ENCODE data around the gene PUDP. TPM values are rescaled to one million over a fixed set of nuclear protein-coding genes. Genes with fewer than 3 reads are reported as not detected.
"Not testable (repeated sequence)": the region's sequence is repeated elsewhere in the genome, so short reads cannot be mapped to it uniquely, and the experiment has no call there.

Gene PUDP
- total and polyA plus RNA-seq, 2 experiments from 2014 or later = 4.0 to 11.6 TPM

GRCh38 chrX:7021991-7022390, 126.0 kb downstream of the PUDP start:
- no peak overlapping the region for H3K9ac ChIP-seq
- H3K36me3 ChIP-seq (ENCODE audit: low read depth) = no peaks in the 10 kb centered on the region
- no peaks in the 10 kb centered on the region for H3K9me3 ChIP-seq (ENCODE audit: low read depth)
- no peaks in the 10 kb centered on the region for H3K9me2 ChIP-seq (ENCODE audit: insufficient read depth)
- no peaks in the 10 kb centered on the region for H4K20me1 ChIP-seq (ENCODE audit: insufficient read depth)
- H3K4me1 ChIP-seq (ENCODE audit: insufficient read depth) = no peaks in the 10 kb centered on the region
- no peaks in the 10 kb centered on the region for H3K27me3 ChIP-seq (replicated peaks; ENCODE audit: insufficient read depth)
- DNase-seq = no peak
- H3K4me3 ChIP-seq = no peak overlapping the region
- no peaks in the 10 kb centered on the region for H3F3A ChIP-seq (ENCODE audit: insufficient read depth)
- H3K4me2 ChIP-seq (ENCODE audit: unreplicated experiment) = no peak overlapping the region
- H2AFZ ChIP-seq = no peak overlapping the region
- TF ChIP-seq EZH2 (IDR thresholded peaks at IDR 0.05; ENCODE audit: insufficient read depth, poor library complexity, severe bottlenecking) = no peak
- TF ChIP-seq EZH2phosphoT487 (IDR thresholded peaks at IDR 0.05; ENCODE audit: insufficient read depth, low read depth) = no peak
- WGBS, 2 experiments (ENCODE audit: low coverage in 1 of 2, low lambda C conversion rate in 2 of 2, missing lambda C conversion rate in 2 of 2) = 86 to 90% methylated on average over 4 of the region's 4 CpGs
- in situ Hi-C loops (cut with MboI) = no loop called here
- no peaks in the 10 kb centered on the region for H3K79me2 ChIP-seq (ENCODE audit: insufficient read depth)
- no peak overlapping the region for H3K27ac ChIP-seq

- Histone ChIP-seq H3F3A (ENCODE audit: insufficient read depth) (no peaks in the 10 kb centered on the region), H3K27me3 (replicated peaks; ENCODE audit: insufficient read depth) (no peaks in the 10 kb centered on the region), H4K20me1 (ENCODE audit: insufficient read depth) (no peaks in the 10 kb centered on the region), H2AFZ (no peak overlapping the region), H3K36me3 (ENCODE audit: low read depth) (no peaks in the 10 kb centered on the region), H3K9me3 (ENCODE audit: low read depth) (no peaks in the 10 kb centered on the region), H3K9ac (no peak overlapping the region), H3K4me1 (ENCODE audit: insufficient read depth) (no peaks in the 10 kb centered on the region), H3K4me2 (ENCODE audit: unreplicated experiment) (no peak overlapping the region), H3K9me2 (ENCODE audit: insufficient read depth) (no peaks in the 10 kb centered on the region), H3K79me2 (ENCODE audit: insufficient read depth) (no peaks in the 10 kb centered on the region), H3K27ac (no peak overlapping the region), H3K4me3 (no peak overlapping the region)
- DNase-seq = peak; percentile 26
- 20 to 38% methylated on average over 1 to 3 of the region's 3 CpGs for WGBS, 2 experiments (ENCODE audit: low coverage in 1 of 2, low lambda C conversion rate in 2 of 2, missing lambda C conversion rate in 2 of 2)
- in situ Hi-C loops (cut with MboI) = no loop called here
- TF ChIP-seq EZH2phosphoT487 (IDR thresholded peaks at IDR 0.05; ENCODE audit: insufficient read depth, low read depth) = no peak
- no peak for TF ChIP-seq EZH2 (IDR thresholded peaks at IDR 0.05; ENCODE audit: insufficient read depth, poor library complexity, severe bottlenecking)
These were observed 128.4 kb downstream of the PUDP start for GRCh38 chrX:7019555-7019954.

GRCh38 chrX:7012262-7012834, 135.6 kb downstream of the PUDP start:
- H3K27ac ChIP-seq; H2AFZ ChIP-seq; H3K9ac ChIP-seq; H3K4me1 ChIP-seq (ENCODE audit: insufficient read depth); H3K9me2 ChIP-seq (ENCODE audit: insufficient read depth); H3K79me2 ChIP-seq (ENCODE audit: insufficient read depth); H3K4me3 ChIP-seq; H3K4me2 ChIP-seq (ENCODE audit: unreplicated experiment); H3K9me3 ChIP-seq (ENCODE audit: low read depth); in situ Hi-C loops (cut with MboI); H3K27me3 ChIP-seq (replicated peaks; ENCODE audit: insufficient read depth); H4K20me1 ChIP-seq (ENCODE audit: insufficient read depth); H3K36me3 ChIP-seq (ENCODE audit: low read depth); H3F3A ChIP-seq (ENCODE audit: insufficient read depth): not testable (repeated sequence)
- whole genome bisulfite sequencing, 2 experiments (ENCODE audit: low coverage in 1 of 2, low lambda C conversion rate in 2 of 2, missing lambda C conversion rate in 2 of 2) = 38 to 47% methylated on average over 7 to 8 of the region's 8 CpGs
- peak; percentile 48 for DNase-seq

GRCh38 chrX:7010897-7011296, 137.1 kb downstream of the PUDP start:
- H3K79me2 ChIP-seq (ENCODE audit: insufficient read depth); H3K9me3 ChIP-seq (ENCODE audit: low read depth); H3K36me3 ChIP-seq (ENCODE audit: low read depth); H3K4me2 ChIP-seq (ENCODE audit: unreplicated experiment); H3K4me3 ChIP-seq; in situ Hi-C loops (cut with MboI); H3K4me1 ChIP-seq (ENCODE audit: insufficient read depth); H3K27ac ChIP-seq; H3K27me3 ChIP-seq (replicated peaks; ENCODE audit: insufficient read depth); H3K9ac ChIP-seq; H3F3A ChIP-seq (ENCODE audit: insufficient read depth); H4K20me1 ChIP-seq (ENCODE audit: insufficient read depth); H3K9me2 ChIP-seq (ENCODE audit: insufficient read depth); H2AFZ ChIP-seq; DNase-seq: not testable (repeated sequence)
- WGBS, 2 experiments (ENCODE audit: low coverage in 1 of 2, low lambda C conversion rate in 2 of 2, missing lambda C conversion rate in 2 of 2) = 72 to 73% methylated on average over 4 of the region's 4 CpGs

GRCh38 chrX:7007328-7007727, 140.6 kb downstream of the PUDP start:
- H2AFZ ChIP-seq; H3K36me3 ChIP-seq (ENCODE audit: low read depth); H3K4me1 ChIP-seq (ENCODE audit: insufficient read depth); H3K9ac ChIP-seq; H3K4me2 ChIP-seq (ENCODE audit: unreplicated experiment); H4K20me1 ChIP-seq (ENCODE audit: insufficient read depth); H3K27me3 ChIP-seq (replicated peaks; ENCODE audit: insufficient read depth); H3K9me2 ChIP-seq (ENCODE audit: insufficient read depth); DNase-seq; H3K9me3 ChIP-seq (ENCODE audit: low read depth); in situ Hi-C loops (cut with MboI); H3F3A ChIP-seq (ENCODE audit: insufficient read depth); H3K4me3 ChIP-seq; H3K79me2 ChIP-seq (ENCODE audit: insufficient read depth); H3K27ac ChIP-seq: not testable (repeated sequence)

Small RNA genes within 50 kb of the gene (microRNA-seq; reads per million reads assigned to microRNA genes)
- gene MIR4767 (ENCODE audit: borderline number of aligned reads) = 2.0 reads per million

Small RNA genes within 50 kb of the gene (small RNA-seq; reads per million reads assigned to genes)
- gene MIR4767 (ENCODE audit: low read depth, low replicate concordance) = not detected

Other genes with a start within 250 kb of the PUDP start
- gene STS, start 441 bp downstream of the PUDP start, total RNA-seq (2014; rRNA removed; shearing (Covaris generic)) = 10.9 and 13.6 TPM in 2 replicates
- gene STS, start 441 bp downstream of the PUDP start, polyA plus RNA-seq (2016; fragmentation: Nextera tagmentation; extraction: Ambion mirVana) = 10.6 and 11.3 TPM in 2 replicates